Body of pancreas (tissue), 4 donors: ENCODE data around the gene CFL1.

Experiments
- POLR2A ChIP-seq, 3 donors: fragments of 450-650 bp; IDR thresholded peaks; one replicate each; pipeline ENCODE4 v1.6.1; 2016; ENCODE audit warnings: antibody characterized with exemption in 3 of 3, mild to moderate bottlenecking in 2 of 3
- TF ChIP-seq, protein P1 (sequence below), 7 experiments: fragments of 450-650 bp in 4 of 7; fragments of 200-600 bp in 3 of 7; sonication (generic) in 3 of 7; IDR thresholded peaks; one replicate each; pipeline ENCODE4 v1.5.1; 2016 to 2019; ENCODE audit warnings: antibody characterized with exemption in 7 of 7

DNA sequence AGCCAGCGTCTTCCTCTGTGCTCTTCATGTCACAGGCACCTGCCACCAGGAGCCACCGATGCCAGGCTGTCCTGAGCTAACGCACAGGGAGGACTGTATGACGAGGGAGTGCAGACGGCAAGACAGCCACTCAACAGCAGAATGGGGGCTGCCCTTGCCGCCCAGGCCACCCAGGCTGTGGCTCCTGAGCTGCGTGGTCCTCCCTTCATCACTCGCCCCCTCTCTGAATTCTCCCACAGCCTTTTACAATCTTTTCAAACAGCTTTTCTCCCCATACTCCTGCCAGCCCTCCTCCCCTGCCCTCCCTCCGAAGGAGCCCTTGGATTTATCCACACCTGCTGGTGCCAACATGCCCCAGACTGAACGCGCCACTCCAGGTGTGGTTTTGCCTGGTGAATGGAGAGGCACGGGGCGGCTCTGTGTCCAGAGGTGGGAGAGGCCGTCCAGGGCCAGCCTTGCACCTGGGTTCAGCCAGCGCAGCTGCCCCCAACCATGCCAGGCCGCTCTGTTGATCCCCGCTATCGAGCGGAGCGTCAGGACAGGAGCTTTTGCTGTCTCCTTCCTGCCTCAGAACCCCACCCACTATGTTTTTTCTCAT lies 49.1 kb downstream of the CFL1 start:
- no peak for TF ChIP-seq POLR2A (IDR thresholded peaks at IDR 0.05)
- TF ChIP-seq, protein P1, sequence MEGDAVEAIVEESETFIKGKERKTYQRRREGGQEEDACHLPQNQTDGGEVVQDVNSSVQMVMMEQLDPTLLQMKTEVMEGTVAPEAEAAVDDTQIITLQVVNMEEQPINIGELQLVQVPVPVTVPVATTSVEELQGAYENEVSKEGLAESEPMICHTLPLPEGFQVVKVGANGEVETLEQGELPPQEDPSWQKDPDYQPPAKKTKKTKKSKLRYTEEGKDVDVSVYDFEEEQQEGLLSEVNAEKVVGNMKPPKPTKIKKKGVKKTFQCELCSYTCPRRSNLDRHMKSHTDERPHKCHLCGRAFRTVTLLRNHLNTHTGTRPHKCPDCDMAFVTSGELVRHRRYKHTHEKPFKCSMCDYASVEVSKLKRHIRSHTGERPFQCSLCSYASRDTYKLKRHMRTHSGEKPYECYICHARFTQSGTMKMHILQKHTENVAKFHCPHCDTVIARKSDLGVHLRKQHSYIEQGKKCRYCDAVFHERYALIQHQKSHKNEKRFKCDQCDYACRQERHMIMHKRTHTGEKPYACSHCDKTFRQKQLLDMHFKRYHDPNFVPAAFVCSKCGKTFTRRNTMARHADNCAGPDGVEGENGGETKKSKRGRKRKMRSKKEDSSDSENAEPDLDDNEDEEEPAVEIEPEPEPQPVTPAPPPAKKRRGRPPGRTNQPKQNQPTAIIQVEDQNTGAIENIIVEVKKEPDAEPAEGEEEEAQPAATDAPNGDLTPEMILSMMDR (IDR thresholded peaks at IDR 0.05) = no peak
